Measurements from ENCODE around the gene TBL1X. TPM values are rescaled to one million over a fixed set of nuclear protein-coding genes. Genes with fewer than 3 reads are reported as not detected.

Gene TBL1X
- total RNA-seq, 6 donors from 2014 or later: 6.3 to 21.4 (median 12.8) TPM

- H3K27ac ChIP-seq: no peak overlapping the region
- 70 to 83% methylated on average over 6 to 10 of the region's 10 CpGs for WGBS, 2 donors
- no peaks in the 10 kb centered on the region for H3K36me3 ChIP-seq
Observed at GRCh38 chrX:9569876-9570301, 105.0 kb downstream of the TBL1X start.

GRCh38 chrX:9573282-9574106 is 108.6 kb downstream of the TBL1X start:
- Histone ChIP-seq H3K36me3 (no peaks in the 10 kb centered on the region), H3K9me3 (no peaks in the 10 kb centered on the region), H3K4me3 (no peak overlapping the region), H3K4me1 (no peaks in the 10 kb centered on the region), H3K27ac (no peak overlapping the region), H3K27me3 (no peaks in the 10 kb centered on the region)
- TF ChIP-seq EP300 (IDR thresholded peaks at IDR 0.05) (no peak), POLR2AphosphoS5 (IDR thresholded peaks at IDR 0.05) (no peak), POLR2A (IDR thresholded peaks at IDR 0.05) (no peak), CTCF (IDR thresholded peaks at IDR 0.05) (no peak)
- no peak for DNase-seq
- WGBS, 2 donors: 50 to 60% methylated on average over 3 to 12 of the region's 12 CpGs
- no peak for ATAC-seq (ENCODE audit: low FRiP score in 2 of 2)

More at GRCh38 chrX:9569876-9570301, 105.0 kb downstream of the TBL1X start:
- peaks cover 0 to 17% (median 4%) of the 10 kb centered on the region in 4 donors for H3K4me1 ChIP-seq
- ATAC-seq (ENCODE audit: low FRiP score in 2 of 2): no peak
- no peaks in the 10 kb centered on the region for H3K9me3 ChIP-seq
- no peak for DNase-seq
- H3K27me3 ChIP-seq: no peaks in the 10 kb centered on the region
- TF ChIP-seq EP300 (IDR thresholded peaks at IDR 0.05) (no peak), POLR2AphosphoS5 (IDR thresholded peaks at IDR 0.05) (no peak), CTCF (IDR thresholded peaks at IDR 0.05) (no peak), POLR2A (IDR thresholded peaks at IDR 0.05) (no peak)
- H3K4me3 ChIP-seq: no peak overlapping the region

GRCh38 chrX:9576059-9576458 is 111.2 kb downstream of the TBL1X start:
- Histone ChIP-seq H3K27ac (no peak overlapping the region), H3K36me3 (no peaks in the 10 kb centered on the region), H3K4me1 (no peaks in the 10 kb centered on the region), H3K27me3 (no peaks in the 10 kb centered on the region), H3K9me3 (no peaks in the 10 kb centered on the region), H3K4me3 (no peak overlapping the region)
- TF ChIP-seq EP300 (IDR thresholded peaks at IDR 0.05) (no peak), POLR2A (IDR thresholded peaks at IDR 0.05) (no peak), CTCF (IDR thresholded peaks at IDR 0.05) (no peak), POLR2AphosphoS5 (IDR thresholded peaks at IDR 0.05) (no peak)
- DNase-seq (no peak), ATAC-seq (ENCODE audit: low FRiP score in 2 of 2) (no peak)
- WGBS, 2 donors: 92 to 94% methylated on average over 8 to 9 of the region's 9 CpGs

GRCh38 chrX:9577555-9577954 is 112.7 kb downstream of the TBL1X start:
- H3K9me3 ChIP-seq: no peaks in the 10 kb centered on the region
- no peak overlapping the region for H3K27ac ChIP-seq
- TF ChIP-seq POLR2A (IDR thresholded peaks at IDR 0.05) (no peak), EP300 (IDR thresholded peaks at IDR 0.05) (no peak)
- H3K4me3 ChIP-seq: no peak overlapping the region
- no peaks in the 10 kb centered on the region for H3K36me3 ChIP-seq
- H3K27me3 ChIP-seq: no peaks in the 10 kb centered on the region
- 89 to 93% methylated on average over 8 to 9 of the region's 9 CpGs for WGBS, 2 donors
- no peaks in the 10 kb centered on the region for H3K4me1 ChIP-seq
- DNase-seq (no peak), ATAC-seq (ENCODE audit: low FRiP score in 2 of 2) (no peak)

GRCh38 chrX:9578083-9578779 is 113.4 kb downstream of the TBL1X start:
- ATAC-seq (ENCODE audit: low FRiP score in 2 of 2) (no peak), DNase-seq (no peak)
- no peaks in the 10 kb centered on the region for H3K9me3 ChIP-seq
- H3K4me1 ChIP-seq: no peaks in the 10 kb centered on the region
- TF ChIP-seq CTCF (IDR thresholded peaks at IDR 0.05) (no peak), EP300 (IDR thresholded peaks at IDR 0.05) (no peak), POLR2A (IDR thresholded peaks at IDR 0.05) (no peak), POLR2AphosphoS5 (IDR thresholded peaks at IDR 0.05) (no peak)
- no peaks in the 10 kb centered on the region for H3K36me3 ChIP-seq
- H3K4me3 ChIP-seq: no peak overlapping the region
- WGBS, 2 donors: 78 to 83% methylated on average over 20 of the region's 20 CpGs
- H3K27me3 ChIP-seq: no peaks in the 10 kb centered on the region
- no peak overlapping the region for H3K27ac ChIP-seq
